HG03159 (cell line): ENCODE data around the gene ADAMTS2.

Experiments used
- ATAC-seq: cut with Tn5 transposase; IDR thresholded peaks from one replicate; pipeline ENCODE4 v1.9.1; 2021; ENCODE audit warnings: mild to moderate bottlenecking, moderate library complexity; ENCODE audit not compliant: unreplicated experiment

The ADAMTS2 gene

DNA sequence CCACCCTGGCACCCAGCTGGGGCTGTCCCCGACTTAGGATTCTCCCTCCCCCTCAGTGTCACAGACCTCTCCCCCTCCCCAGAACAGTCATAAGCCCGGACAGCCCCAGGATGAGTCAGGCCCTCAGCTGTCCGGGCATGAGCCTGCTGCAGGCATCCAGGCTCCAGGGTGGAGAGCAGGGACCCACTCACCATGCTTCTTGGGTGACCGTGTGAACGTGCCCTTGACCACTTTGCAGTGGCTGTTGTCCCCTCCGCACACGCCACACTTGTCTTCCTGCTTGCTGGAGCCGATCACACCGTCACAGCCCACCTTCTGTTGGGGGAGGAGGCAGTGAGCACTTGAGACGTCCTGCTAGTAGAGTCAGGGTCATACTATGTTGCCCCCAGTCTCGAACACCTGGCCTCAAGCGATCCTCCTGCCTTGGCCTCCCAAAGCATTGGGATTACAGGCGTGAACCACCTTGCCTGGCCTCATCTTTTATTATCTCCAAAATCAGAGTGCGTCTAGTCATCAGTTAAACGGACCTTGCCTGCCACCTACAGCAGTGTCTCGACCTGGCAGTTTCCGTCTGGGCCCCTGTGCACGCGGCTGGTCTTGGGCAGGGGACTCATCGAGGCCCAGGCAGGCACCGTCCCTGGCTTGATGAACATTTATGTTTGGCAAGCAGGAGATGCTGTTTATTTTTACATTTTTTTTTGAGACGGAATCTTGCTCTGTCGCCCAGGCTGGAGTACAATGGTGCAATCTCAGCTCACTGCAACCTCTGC lies 212.5 kb downstream of the ADAMTS2 start:
- ATAC-seq = no peak

DNA sequence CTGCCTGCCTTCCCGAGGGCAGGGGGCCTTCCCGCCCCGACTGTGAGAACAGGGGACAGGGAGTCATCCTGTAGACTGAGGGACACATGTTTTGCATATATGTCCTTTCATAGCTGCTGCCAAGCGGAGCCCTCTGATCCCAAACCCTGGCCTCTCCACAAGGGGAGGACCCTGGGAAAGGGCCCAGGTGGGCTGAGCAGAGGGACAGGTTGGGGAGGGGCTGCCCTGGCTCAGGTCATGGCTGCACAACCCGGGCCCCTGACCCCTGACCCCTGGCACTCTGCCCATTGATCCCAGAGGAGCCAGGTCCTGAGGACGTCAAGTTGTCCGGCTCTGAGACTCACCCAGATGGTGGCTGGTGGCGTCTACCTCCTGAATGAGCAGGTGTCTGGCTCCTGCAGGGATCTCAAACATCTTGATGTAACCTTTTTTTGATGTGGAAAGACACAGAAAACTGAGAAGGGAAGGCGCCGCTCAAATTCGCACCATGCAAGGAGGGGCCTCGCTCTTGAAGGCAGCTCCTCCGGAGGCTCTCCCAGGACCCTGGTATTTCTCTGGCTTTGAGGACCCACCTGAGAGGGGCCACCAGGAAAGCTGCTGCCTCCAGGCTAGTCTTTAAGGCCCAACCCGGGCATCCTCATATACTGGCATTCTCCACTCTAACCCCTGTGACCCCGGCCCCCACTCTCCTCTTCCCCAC lies 213.2 kb downstream of the ADAMTS2 start:
- ATAC-seq = no peak

DNA sequence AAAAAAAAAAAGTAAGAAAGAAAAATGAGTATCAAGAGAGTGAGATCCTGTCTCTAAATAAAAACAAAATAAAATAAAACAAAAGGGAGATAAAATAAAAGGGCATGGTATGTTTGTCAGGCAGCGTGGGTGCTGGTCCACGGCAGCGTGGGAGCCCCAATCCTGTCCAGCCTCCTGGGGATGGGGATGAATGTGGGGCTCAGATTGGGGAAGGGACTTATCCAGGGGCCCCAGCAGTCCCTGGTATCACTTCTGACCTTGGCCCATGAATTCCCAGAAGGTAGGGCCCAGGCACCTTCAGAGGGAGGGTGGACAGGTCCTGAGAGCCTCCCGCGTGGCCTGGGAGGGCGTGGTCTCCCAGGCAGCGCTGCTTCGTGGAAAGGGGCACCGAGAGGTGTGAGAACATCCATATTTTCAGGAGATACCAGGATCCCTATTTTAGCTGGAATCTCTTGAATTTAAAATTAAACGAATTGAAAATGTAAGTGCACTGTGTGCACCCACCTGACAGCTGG lies 213.9 kb downstream of the ADAMTS2 start:
- no peak for ATAC-seq

DNA sequence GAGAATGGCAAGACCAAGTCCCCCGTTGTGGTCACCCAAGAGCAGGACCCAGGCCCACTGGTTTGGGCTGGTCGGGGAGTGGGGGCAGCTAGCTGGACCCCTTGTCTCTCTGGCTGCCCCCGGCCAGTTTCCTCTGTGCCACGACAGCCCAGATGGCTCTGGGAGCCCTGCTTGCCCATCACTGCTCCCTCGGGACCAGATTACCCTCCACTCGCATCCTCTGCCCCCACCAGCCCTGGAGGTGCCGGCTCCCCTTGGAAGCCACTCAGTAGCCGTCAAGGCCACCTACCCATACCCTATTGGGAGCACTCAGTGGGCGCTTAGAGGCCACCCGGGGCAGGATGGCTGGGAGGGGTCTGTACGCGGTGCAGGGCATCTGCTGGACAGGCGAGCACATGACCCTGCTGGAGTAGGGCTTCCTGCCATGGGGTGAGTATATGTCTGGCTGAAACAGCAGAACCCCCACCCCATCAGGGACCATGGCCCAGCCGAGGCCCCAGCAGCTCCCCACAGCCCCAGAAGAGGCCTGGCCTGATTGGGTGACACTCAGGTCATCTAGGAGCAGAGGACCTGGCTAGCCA lies 215.1 kb downstream of the ADAMTS2 start:
- ATAC-seq = no peak

DNA sequence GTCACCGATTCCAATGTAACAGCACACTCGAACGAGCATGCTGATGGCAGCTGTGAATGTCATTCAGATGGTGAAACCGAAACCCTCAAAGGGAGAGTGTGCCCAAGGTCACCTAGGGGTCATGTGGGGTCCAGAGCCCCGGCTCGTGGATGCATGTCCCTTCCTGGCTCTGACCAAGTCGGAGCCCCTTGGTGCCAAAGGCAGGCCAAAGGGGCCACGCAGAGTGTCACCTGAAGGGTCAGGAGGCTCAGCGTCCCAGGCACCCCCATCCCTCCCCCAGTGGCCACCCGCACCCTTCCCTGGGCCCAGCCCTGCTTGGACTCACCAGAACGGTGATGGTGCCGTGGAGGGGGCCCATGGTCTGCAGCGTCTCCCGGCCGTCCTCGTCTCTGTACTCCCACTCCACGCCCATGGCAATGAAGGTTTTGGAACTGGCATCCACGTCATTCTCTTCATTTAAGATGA lies 215.6 kb downstream of the ADAMTS2 start:
- no peak for ATAC-seq

DNA sequence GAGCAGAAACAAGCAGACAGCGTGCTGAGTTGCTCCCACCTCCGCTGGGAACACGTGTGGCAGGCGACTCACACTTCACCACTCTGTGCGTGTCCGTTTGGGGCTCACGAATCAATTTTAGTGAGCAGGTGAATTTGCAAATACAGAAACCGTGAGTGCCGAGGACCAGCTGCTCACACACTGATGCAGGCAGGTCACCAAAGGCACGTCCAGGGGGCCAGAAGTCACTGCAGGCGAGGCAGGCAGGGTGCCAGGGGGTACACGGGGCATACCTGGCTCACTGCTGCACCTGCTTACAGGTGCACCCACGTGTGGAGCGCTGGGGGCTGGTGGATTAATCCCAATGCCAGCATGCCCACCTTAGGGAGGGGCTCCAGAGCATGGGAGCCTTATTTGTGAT lies 216.3 kb downstream of the ADAMTS2 start:
- ATAC-seq = no peak

DNA sequence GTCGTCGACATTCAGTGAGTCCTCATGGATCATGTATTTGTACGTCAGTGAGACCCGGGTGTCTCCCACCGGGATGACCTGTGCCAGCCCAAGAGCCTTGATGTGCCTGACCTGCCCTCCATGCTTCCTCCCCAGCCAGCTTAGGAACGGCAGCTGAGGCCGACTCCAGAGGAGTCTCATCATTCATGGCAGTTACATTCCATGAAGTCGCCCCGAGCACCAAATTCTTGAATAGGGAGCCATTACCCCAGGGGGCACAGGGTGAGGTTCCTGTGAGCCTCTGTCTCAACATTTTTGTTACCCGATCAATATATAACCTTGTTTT lies 217.3 kb downstream of the ADAMTS2 start:
- ATAC-seq = no peak

DNA sequence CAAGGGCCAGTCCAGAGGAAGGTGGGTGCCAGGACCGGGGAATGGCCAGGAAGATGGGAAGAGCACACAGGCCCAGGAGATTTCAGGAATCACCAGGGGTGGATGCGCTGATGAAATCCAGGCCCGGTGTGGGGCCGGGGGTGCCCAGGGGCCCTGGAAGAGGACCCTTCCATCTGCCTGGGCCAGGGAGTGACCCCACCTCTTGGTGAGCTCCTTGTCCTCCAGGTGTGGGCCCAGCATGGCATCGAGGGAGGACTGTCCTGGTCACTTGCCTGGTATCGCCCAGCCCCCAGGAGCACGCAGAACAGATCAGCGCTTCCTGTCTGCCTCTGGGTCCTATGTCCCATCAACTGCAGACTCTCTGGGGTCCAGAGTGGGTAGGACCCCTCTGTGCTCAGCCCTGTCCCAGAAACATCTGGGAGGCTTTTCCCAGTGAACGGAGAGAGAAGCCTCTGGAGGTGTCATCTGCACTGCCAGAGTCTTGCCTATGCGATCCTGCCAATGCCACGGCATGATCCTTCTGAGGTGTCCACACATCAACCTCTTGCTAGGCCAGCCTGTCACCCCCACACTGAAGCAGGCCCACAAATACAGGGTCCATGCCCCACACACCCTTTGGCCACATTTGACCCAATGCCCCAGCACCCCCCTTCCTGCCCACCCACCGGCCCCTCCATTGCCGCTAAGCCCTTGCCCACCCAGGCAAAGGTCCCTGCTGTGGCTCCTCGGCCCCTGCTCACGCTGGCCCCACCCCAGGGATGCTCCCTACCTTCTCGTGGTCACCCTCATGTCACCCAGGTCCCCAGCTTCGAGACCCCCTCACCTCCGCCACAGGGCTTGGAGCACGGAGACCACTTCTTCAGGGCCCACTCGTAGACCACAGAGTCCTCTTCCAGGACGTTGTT lies 217.9 kb downstream of the ADAMTS2 start:
- ATAC-seq = no peak

DNA sequence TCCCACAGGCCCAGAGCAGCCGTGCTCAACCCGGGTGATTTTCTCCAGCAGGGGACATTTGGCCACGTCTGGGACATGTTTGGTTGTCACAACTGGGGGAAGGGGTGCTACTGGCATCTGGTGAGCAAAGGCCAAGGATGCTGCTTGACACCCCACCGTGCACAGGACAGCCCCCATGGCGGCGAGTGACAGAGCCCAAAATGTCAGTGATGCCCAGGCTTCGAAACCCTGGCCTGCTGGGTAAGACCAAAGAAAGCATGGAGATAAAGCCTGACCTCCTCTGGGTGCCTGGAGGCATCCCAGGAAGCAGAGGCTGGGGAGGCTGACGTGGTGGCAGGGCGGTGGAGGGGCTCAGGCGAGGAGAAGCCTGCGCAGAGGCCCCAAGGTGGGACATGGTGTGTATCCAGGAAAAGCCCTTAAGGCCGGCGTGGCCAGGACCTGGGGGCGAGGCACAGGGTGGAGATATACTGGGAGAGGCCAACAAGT lies 218.7 kb downstream of the ADAMTS2 start:
- ATAC-seq = no peak

DNA sequence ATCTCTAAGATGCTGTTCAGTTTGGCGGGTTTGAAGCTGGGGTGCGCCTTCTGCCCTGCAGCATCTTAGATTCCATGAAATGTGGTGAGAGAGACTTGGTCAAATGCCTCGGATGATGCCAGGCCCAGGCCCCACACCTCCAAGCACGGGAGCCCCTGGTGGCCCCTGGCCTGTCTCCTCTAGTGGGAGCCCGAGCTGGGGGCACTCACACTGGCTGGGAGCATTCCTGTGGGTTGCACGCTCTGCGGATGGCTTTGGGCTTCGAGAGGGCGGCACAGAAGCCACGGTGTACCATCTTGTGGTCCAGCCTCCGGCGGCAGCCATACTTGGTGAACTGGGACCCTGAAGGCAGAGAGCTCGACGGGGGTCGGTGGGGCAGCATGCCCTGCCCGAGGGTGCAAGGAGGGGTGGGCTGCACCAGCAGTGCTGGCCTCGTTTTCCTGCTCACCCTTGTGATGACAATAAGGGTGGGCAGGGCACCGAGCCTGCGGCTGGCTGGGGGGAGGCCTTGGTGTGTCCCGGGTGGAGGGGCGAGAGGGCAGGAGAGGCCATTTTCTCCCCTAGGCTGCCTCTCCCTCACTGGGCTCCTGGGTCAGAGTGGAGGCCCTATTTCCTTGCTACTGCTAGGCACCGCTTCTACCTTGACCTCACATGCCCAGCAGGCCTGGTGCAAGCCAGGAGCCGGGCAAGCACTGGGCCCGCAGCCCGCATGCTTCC lies 219.3 kb downstream of the ADAMTS2 start:
- no peak for ATAC-seq

DNA sequence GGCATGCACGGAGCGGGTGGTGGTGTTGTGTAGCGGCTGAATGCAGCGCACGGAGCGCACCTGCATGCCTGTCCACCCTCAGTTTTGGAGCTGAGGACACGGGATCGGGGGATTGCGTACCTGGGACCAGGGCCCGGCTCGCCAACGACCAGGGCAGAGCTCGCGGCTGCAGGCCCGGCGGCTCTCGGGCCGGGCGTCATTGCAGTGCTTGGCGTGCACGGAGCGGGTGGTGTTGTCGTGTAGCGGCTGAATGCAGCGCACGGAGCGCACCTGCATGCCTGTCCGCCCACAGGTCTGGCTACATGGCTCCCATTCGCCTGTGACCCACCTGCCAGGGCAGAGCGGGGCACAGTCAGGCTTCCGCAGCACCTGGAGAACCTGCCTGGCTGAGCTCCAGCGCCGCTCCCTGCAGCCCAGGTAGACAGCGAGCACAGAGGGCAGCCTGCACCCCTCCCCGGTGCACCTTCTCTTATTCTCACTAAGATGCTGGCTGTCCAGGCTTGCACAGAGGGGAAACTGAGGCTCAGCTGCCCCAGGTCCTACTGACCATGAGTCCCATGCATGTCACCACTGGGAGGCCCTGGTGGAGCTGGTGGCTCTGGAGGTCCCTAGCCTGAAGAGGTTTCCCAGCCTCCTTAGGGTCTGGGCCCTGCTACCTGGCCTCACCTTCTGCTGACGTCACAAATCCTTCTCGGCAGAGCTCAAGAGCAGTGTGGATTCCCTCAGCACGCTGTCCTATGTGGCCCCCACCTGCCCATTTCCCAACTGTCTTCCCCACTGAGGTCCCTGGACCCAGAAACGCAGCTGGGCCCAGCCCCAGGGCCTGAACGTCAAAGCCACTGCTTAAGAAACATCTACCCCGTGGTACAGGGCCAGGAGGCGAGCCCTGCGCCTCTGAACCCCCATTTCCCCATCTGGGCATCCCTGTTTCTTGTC lies 220.1 kb downstream of the ADAMTS2 start:
- no peak for ATAC-seq

DNA sequence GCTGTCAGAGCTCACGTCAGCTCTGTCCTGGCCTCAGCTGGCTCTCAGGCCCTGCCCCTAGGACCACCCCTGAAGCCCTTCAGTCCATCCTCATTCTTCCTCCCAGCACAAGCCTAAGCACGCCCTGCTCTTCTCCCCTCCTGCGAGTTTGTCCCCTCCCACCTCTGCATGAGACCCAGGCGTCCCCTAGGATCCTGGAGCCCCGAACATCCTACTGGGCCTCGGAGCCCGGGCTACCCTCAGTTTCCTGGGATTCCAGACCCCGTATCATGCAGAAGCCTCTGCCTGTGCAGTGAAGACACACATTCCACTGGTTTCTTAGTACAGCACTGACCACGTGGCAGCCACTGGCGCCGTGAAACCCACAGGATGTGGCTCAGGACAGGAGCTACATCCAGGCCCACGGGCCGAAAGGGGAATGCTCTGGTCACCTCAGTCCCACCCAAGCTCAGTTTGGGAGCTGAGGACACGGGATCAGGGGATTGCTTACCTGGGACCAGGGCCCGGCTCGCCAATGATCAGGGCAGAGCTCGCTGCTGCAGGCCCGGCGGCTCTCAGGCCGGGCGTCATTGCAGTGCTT lies 220.9 kb downstream of the ADAMTS2 start:
- no peak for ATAC-seq

DNA sequence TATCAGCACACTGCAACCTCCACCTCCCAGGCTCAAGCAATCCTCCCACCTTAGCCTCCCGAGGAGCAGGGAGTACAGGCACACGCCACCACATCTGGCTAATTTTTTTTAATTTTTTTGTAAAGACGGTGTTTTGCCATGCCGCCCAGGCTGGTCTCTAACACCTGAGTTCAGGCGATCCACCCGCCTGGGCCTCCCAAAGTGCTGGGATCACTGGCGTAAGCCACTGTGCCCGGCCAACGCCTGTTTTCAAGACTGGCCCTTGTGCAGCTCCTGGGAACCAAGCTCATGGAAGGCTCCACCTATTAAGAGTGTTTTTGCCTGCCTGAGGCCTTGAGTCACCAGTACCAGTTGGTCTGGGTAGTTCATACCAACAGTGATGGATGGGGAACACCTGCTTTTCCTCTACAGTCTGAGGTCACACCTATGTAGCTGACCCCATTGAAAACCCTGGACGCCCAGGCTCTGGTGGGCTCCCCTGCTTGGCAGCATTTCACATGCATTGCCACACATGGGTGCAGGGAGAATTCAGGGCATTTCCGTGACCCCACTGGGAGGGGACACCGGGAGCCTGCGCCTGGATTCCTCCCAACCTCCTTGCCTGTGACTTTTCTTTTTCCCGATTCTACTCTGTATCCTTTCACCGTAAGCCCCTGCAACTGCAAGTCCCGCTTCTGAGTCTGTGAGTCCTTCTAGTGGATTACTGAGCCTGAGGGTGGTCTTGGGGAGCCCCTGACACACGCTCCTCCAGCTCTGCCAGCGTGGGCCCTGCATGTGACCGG lies 221.6 kb downstream of the ADAMTS2 start:
- no peak for ATAC-seq

DNA sequence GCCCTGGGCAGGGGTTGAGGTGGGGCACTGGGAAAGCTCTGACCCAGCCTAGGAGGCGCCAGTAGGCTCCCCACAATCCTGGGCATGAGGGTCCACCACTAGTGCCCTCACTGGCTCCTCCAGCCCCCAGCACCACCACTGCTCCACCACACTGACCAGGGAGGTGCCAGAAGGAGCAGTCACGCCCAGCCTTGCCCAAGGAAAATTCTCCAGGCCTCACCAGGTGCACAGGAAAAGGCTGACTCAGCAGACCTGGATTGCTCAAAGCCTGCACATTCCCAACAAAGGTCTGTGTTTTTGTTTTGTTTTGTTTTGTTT lies 222.2 kb downstream of the ADAMTS2 start:
- ATAC-seq = no peak

DNA sequence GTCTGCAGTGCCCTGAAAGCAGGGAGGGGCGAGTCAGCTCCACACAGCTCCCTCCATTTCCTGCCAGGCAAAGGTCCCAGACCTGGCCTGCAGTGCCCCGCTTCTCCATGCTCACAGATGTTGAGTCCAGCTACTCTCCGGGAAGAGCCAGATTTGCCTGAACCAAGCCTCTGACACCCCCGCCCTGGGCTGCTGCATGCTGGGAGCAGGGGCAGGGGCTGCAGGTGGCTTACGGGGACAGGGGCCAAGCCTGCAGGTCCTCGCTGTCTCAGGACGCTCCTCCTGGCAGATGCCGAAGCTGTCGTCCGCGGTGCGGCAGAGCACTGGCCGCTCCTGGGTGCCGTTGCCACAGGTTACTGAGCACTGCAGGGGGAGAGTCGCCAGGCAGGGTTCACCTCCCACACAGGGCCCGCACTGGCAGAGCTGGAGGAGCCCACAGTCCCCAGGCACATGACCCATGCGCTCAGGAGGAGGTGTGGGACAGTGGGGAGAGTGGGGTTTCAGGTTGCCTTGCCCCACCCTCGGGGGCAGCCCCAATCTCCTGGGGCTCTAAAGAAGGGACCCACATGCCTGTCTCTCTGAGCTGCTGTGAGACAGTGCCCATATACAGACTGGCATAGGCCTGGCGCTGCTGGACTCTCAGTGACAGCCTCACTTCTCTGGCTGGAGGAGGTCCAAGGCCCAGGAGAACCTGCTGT lies 222.7 kb downstream of the ADAMTS2 start:
- ATAC-seq = no peak

DNA sequence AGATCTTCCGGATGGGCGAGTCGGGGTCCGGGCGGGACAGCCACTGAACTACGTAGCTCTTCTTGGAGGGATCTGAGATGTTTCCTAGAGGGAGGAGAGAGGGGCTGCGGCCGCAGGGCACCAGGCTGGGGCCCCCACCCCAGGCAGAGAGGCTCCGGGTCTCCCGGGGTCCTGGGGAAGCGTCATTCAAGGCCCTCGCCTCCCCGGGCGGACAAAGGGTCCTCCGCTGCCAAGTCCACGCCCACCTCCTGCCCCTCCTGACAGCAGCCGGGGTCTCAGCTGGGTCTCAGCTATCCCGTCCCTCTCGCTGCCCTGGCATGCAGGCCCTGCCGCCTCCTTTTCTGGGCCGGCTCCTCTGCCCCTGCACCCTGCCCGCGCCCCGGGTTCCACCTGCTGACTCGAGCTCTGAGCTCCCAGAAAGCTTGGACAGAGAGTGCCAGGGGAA lies 223.6 kb downstream of the ADAMTS2 start:
- ATAC-seq = no peak

DNA sequence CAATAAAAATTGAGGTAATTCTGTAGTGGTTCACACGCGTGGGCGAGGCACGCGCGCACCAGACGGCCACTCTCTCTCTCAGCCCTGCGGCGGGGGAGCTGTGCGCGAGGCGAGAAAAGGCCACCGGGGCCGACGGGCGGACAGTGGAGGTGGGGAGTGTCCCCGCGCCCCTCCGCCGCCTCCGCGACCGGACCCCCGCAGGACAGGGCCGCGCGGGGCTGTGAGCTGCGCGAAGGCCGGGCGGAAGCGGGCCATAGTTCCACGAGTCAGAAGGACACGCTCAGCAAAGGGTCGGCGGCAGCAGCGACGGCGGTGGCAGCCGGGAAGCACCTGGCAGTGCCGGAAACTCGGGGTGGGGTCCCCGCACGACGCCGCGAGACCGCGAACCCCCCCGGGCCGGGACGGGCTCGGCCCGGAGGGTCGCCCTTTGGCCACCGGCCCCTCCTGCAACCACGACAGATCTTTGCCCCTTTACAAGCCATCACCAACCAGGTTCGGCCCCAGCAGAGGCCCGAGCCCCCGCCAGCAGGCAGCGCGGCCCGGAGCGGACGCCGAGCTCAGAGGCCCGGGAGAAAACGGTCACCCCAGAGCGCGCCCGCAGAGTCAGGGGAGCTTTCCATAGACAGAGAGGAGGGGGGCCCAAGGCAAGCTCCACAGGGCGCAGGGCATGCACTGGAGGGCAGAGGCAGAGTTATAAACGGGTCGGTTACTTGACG lies 224.2 kb downstream of the ADAMTS2 start:
- no peak for ATAC-seq
